WTC11 (cell line): ENCODE measurements around the gene GJA5. TPM values are rescaled to one million over a fixed set of nuclear protein-coding genes. Genes with fewer than 3 reads are reported as not detected.

Experiments
- ATAC-seq: fragments of 200-7000 bp; cut with Tn5 transposase; 2 replicates; pipeline ENCODE4 v1.10.0; 2021; ENCODE audit warnings: mild to moderate bottlenecking, moderate library complexity
- CTCF ChIA-PET: fragments of 300-600 bp; sonication (Branson Sonifier 250); formaldehyde crosslinking; loops from one replicate; lab custom pipeline; 2021; ENCODE audit warnings: antibody characterized with exemption; lab: Charles Lee
- POLR2A ChIA-PET: fragments of 350-600 bp; sonication (Branson Sonifier 250); formaldehyde crosslinking; loops from one replicate; lab custom pipeline; 2021; ENCODE audit warnings: antibody characterized with exemption; lab: Charles Lee
- DNase-seq: peaks from one replicate; pipeline ENCODE4 v3.0.0; 2021; ENCODE audit warnings: low spot score
- H3K27ac Mint-ChIP-seq: 2 replicates; pipeline ENCODE4 v1.8.0; 2021; ENCODE audit warnings: mixed read lengths
- H3K27me3 Mint-ChIP-seq: 2 replicates; pipeline ENCODE4 v1.8.0; 2021; ENCODE audit warnings: low read depth, mild to moderate bottlenecking, moderate library complexity, mixed read lengths
- H3K36me3 Mint-ChIP-seq: 2 replicates; pipeline ENCODE4 v1.8.0; 2021; ENCODE audit warnings: mixed read lengths
- H3K4me1 Mint-ChIP-seq: 2 replicates; pipeline ENCODE4 v1.8.0; 2022; ENCODE audit warnings: mixed read lengths
- H3K4me3 Mint-ChIP-seq: 2 replicates; pipeline ENCODE4 v1.8.0; 2021; ENCODE audit warnings: mild to moderate bottlenecking, moderate library complexity, mixed read lengths
- H3K9me3 Mint-ChIP-seq: 2 replicates; pipeline ENCODE4 v1.8.0; 2021; ENCODE audit warnings: mixed read lengths
- AFF4 ChIP-seq: sonication (generic); formaldehyde crosslinking; IDR thresholded peaks from 2 replicates; pipeline ENCODE4 v1.8.1; 2023; ENCODE audit warnings: mild to moderate bottlenecking, missing genetic modification reagents, borderline replicate concordance
- ATF6 ChIP-seq: sonication (generic); formaldehyde crosslinking; IDR thresholded peaks from 2 replicates; pipeline ENCODE4 v1.8.1; 2023; ENCODE audit warnings: mild to moderate bottlenecking, missing genetic modification reagents
- CDX4 ChIP-seq: fragments of 250-450 bp; sonication (Bioruptor Pico); IDR thresholded peaks from 2 replicates; pipeline ENCODE4 v1.9.0; 2021; ENCODE audit warnings: moderate library complexity, mild to moderate bottlenecking, inconsistent platforms, borderline replicate concordance
- CREM ChIP-seq: sonication (generic); formaldehyde crosslinking; IDR thresholded peaks from 2 replicates; pipeline ENCODE4 v1.8.1; 2022; ENCODE audit warnings: mild to moderate bottlenecking, missing genetic modification reagents, moderate library complexity
- ETV6 ChIP-seq: sonication (generic); formaldehyde crosslinking; IDR thresholded peaks from 2 replicates; pipeline ENCODE4 v1.8.1; 2022; ENCODE audit warnings: mild to moderate bottlenecking, missing genetic modification reagents
- FOXJ3 ChIP-seq: sonication (generic); formaldehyde crosslinking; IDR thresholded peaks from 2 replicates; pipeline ENCODE4 v1.9.0; 2021; ENCODE audit warnings: missing genetic modification reagents, mild to moderate bottlenecking, borderline replicate concordance
- JUN ChIP-seq: sonication (generic); formaldehyde crosslinking; IDR thresholded peaks from 2 replicates; pipeline ENCODE4 v1.8.0; 2023; ENCODE audit warnings: mild to moderate bottlenecking, missing genetic modification reagents
- MXD4 ChIP-seq: fragments of 250-450 bp; sonication (Bioruptor Pico); IDR thresholded peaks from 2 replicates; pipeline ENCODE4 v1.8.0; 2021; ENCODE audit warnings: mild to moderate bottlenecking, moderate library complexity, borderline replicate concordance
- NR1H2 ChIP-seq: sonication (generic); formaldehyde crosslinking; IDR thresholded peaks from 2 replicates; pipeline ENCODE4 v1.9.0; 2021; ENCODE audit warnings: mild to moderate bottlenecking, moderate library complexity, missing genetic modification reagents
- NR3C1 ChIP-seq: sonication (generic); formaldehyde crosslinking; conservative IDR thresholded peaks from 2 replicates; pipeline ENCODE4 v1.8.1; 2023; ENCODE audit warnings: low read depth, mild to moderate bottlenecking, missing genetic modification reagents
- PRDM15 ChIP-seq: sonication (generic); formaldehyde crosslinking; IDR thresholded peaks from 2 replicates; pipeline ENCODE4 v1.8.0; 2022; ENCODE audit warnings: missing genetic modification reagents
- RORB ChIP-seq: fragments of 250-450 bp; sonication (Bioruptor Pico); IDR thresholded peaks from 2 replicates; pipeline ENCODE4 v1.9.0; 2021; ENCODE audit warnings: mild to moderate bottlenecking
- SOX15 ChIP-seq: fragments of 250-450 bp; sonication (Bioruptor Pico); IDR thresholded peaks from 2 replicates; pipeline ENCODE4 v1.9.0; 2021; ENCODE audit warnings: mild to moderate bottlenecking
- ZBTB43 ChIP-seq: sonication (generic); formaldehyde crosslinking; IDR thresholded peaks from 2 replicates; pipeline ENCODE4 v1.8.1; 2023; ENCODE audit warnings: mild to moderate bottlenecking, missing genetic modification reagents
- ZMAT4 ChIP-seq: fragments of 250-450 bp; sonication (Bioruptor Pico); IDR thresholded peaks from 2 replicates; pipeline ENCODE4 v1.9.0; 2021; ENCODE audit warnings: mild to moderate bottlenecking
- ZNF532 ChIP-seq: fragments of 250-450 bp; sonication (Bioruptor Pico); IDR thresholded peaks from 2 replicates; pipeline ENCODE4 v1.9.0; 2021; ENCODE audit warnings: mild to moderate bottlenecking, borderline replicate concordance
- total RNA-seq: library from RNA; stranded (reverse); gene quantifications from 3 replicates; pipeline ENCODE4 v1.2.3, GENCODE V29; 2021

The GJA5 gene
- total RNA-seq, 1 experiment from 2014 or later = 2.2 TPM

GRCh38 chr1:147719029-147719698, 41.2 kb downstream of the GJA5 start (continued):
- no peak for TF ChIP-seq SOX15 (CRISPR knock-in tag)
- no peak for TF ChIP-seq MXD4
- TF ChIP-seq ETV6 (CRISPR knock-in tag) = no peak
- TF ChIP-seq FOXJ3 (CRISPR knock-in tag) = no peak
- TF ChIP-seq ATF6 (CRISPR knock-in tag) = no peak
- TF ChIP-seq JUN (CRISPR knock-in tag) = no peak
- no peak for TF ChIP-seq CREM
- no peak for TF ChIP-seq CDX4 (CRISPR knock-in tag)
- no peak for TF ChIP-seq ZBTB43 (CRISPR knock-in tag)
- no peak for TF ChIP-seq NR3C1 (CRISPR knock-in tag)
- no peak for TF ChIP-seq ZNF532

- Mint-ChIP-seq H3K27me3 (no peaks in the 10 kb centered on the region), H3K36me3 (peaks cover 3% of the 10 kb centered on the region), H3K4me3 (no peak overlapping the region)
- no peak for TF ChIP-seq ZMAT4 (CRISPR knock-in tag)
- TF ChIP-seq JUN (CRISPR knock-in tag) = no peak
- no peak for TF ChIP-seq NR1H2 (CRISPR knock-in tag)
- no peak for TF ChIP-seq RORB (CRISPR knock-in tag)
- no peak for TF ChIP-seq AFF4 (CRISPR knock-in tag)
- no peak for TF ChIP-seq PRDM15 (CRISPR knock-in tag)
- TF ChIP-seq, all 79 proteins: peak for 0
- H3K27ac Mint-ChIP-seq = no peak overlapping the region
- peaks cover 14% of the 10 kb centered on the region for H3K4me1 Mint-ChIP-seq
- ATAC-seq = no peak
- POLR2A ChIA-PET = no interaction called here
- peaks cover 7% of the 10 kb centered on the region for H3K9me3 Mint-ChIP-seq
- no peak for DNase-seq
- CTCF ChIA-PET = no interaction called here
These were observed 42.7 kb downstream of the GJA5 start for GRCh38 chr1:147717706-147718097.
